NCI-H2107 treated with DMSO at 0.1 percent for 48 hours (cell line): ENCODE results near the gene MGAT5B.
"Not testable (repeated sequence)": the region's sequence is repeated elsewhere in the genome, so short reads cannot be mapped to it uniquely, and the experiment has no call there.

Source experiments
- DNase-seq: peaks from one replicate; lab custom pipeline; 2025; ENCODE audit not compliant: unreplicated experiment; lab: John Stamatoyannopoulos, UW

MGAT5B gene

GRCh38 chr17:76968707-76969597, 100.7 kb downstream of the MGAT5B start:
- peak; percentile 87 for DNase-seq

GRCh38 chr17:76969598-76970172, 101.5 kb downstream of the MGAT5B start:
- DNase-seq = no peak

- DNase-seq = not testable (repeated sequence)
These were observed 102.0 kb downstream of the MGAT5B start for GRCh38 chr17:76970228-76970627.

GRCh38 chr17:76972046-76972641, 103.9 kb downstream of the MGAT5B start:
- no peak for DNase-seq

- DNase-seq = no peak
These were observed 104.8 kb downstream of the MGAT5B start for GRCh38 chr17:76973040-76973439.

GRCh38 chr17:76974721-76975120, 106.5 kb downstream of the MGAT5B start:
- DNase-seq = no peak

GRCh38 chr17:76978050-76978449, 109.8 kb downstream of the MGAT5B start:
- not testable (repeated sequence) for DNase-seq

GRCh38 chr17:76981545-76982295, 113.5 kb downstream of the MGAT5B start:
- no peak for DNase-seq

- peak; percentile 29 for DNase-seq
These were observed 114.3 kb downstream of the MGAT5B start for GRCh38 chr17:76982408-76983074.

- no peak for DNase-seq
These were observed 115.0 kb downstream of the MGAT5B start for GRCh38 chr17:76983075-76983775.

GRCh38 chr17:76986365-76986764, 118.2 kb downstream of the MGAT5B start:
- no peak for DNase-seq

- DNase-seq = no peak
These were observed 119.4 kb downstream of the MGAT5B start for GRCh38 chr17:76987486-76988093.

GRCh38 chr17:76988796-76989195, 120.6 kb downstream of the MGAT5B start:
- DNase-seq = no peak

- DNase-seq = no peak
These were observed 121.3 kb downstream of the MGAT5B start for GRCh38 chr17:76989519-76989918.

GRCh38 chr17:76992891-76993290, 124.7 kb downstream of the MGAT5B start:
- no peak for DNase-seq

GRCh38 chr17:76993651-76994050, 125.4 kb downstream of the MGAT5B start:
- no peak for DNase-seq

- DNase-seq = no peak
These were observed 126.0 kb downstream of the MGAT5B start for GRCh38 chr17:76994237-76994637.

- peak; percentile 41 for DNase-seq
These were observed 127.3 kb downstream of the MGAT5B start for GRCh38 chr17:76995387-76996105.
